Thyroid gland (tissue), 4 donors: Measurements from ENCODE around the gene POFUT1. TPM values are rescaled to one million over a fixed set of nuclear protein-coding genes. Genes with fewer than 3 reads are reported as not detected.

Experiments
- DNase-seq, 2 donors: peaks; one replicate each; pipeline ENCODE4 v3.0.0-alpha.2; 2019
- H3K27ac ChIP-seq, 3 donors: fragments of 200-600 bp; sonication (generic); 1 replicate in 2 of 3; 2 replicates in 1 of 3; pipeline ENCODE4 v1.5.1; 2016 to 2019; ENCODE audit warnings: mild to moderate bottlenecking in 1 of 3, moderate library complexity in 1 of 3
- H3K27me3 ChIP-seq: fragments of 200-600 bp; sonication (generic); one replicate; pipeline ENCODE4 v1.5.1; 2019
- H3K36me3 ChIP-seq, 2 donors: fragments of 200-600 bp; sonication (generic); one replicate each; pipeline ENCODE4 v1.5.1; 2016 to 2019
- H3K4me1 ChIP-seq, 2 donors: fragments of 200-600 bp; sonication (generic); one replicate each; pipeline ENCODE4 v1.5.1; 2017 to 2019
- H3K4me3 ChIP-seq, 3 donors: fragments of 200-600 bp; sonication (generic); replicated peaks in 1 of 3; 1 replicate in 2 of 3; 2 replicates in 1 of 3; pipeline ENCODE4 v1.5.1; 2016; ENCODE audit warnings: mild to moderate bottlenecking in 1 of 3
- H3K9me3 ChIP-seq: fragments of 200-600 bp; sonication (generic); one replicate; pipeline ENCODE4 v1.5.1; 2017
- POLR2A ChIP-seq, 2 donors: fragments of 450-650 bp; IDR thresholded peaks; one replicate each; pipeline ENCODE4 v1.6.1; 2017; ENCODE audit warnings: antibody characterized with exemption in 2 of 2, mild to moderate bottlenecking in 2 of 2, moderate library complexity in 1 of 2
- WGBS, 2 donors: methylation state at CpG; one replicate each; pipeline ENCODE4 v1.1.5; 2017; 5-methylcytosine and 5-hydroxymethylcytosine counted together
- intact Hi-C: fragments of 100-400 bp; cut with DNase I; formaldehyde crosslinking; loops from one replicate; pipeline ENCODE4 v1.15.1; 2023
- total RNA-seq, 4 donors: library from RNA; depleted of rRNA; stranded (reverse); fragments of >200 nt; gene quantifications; one replicate each; pipeline ENCODE4 v1.2.3, GENCODE V29; 2016
- TF ChIP-seq, protein P1 (sequence below), 6 experiments: fragments of 200-600 bp in 3 of 6; fragments of 450-650 bp in 3 of 6; sonication (generic) in 3 of 6; IDR thresholded peaks; one replicate each; pipeline ENCODE4 v1.5.1; 2016 to 2019; ENCODE audit warnings: antibody characterized with exemption in 6 of 6, mild to moderate bottlenecking in 2 of 6, inconsistent platforms in 1 of 6, moderate library complexity in 1 of 6

POFUT1 gene
- total RNA-seq, 4 donors from 2014 or later = 35.1 to 40.5 (median 38.5) TPM

GRCh38 chr20:32235331-32236047 is 27.8 kb downstream of the POFUT1 start:
- H3K4me1 ChIP-seq = peaks cover 29 to 38% of the 10 kb centered on the region in 2 donors
- peaks cover 20 to 29% of the 10 kb centered on the region in 2 donors for H3K36me3 ChIP-seq
- no peak for DNase-seq
- intact Hi-C loops = no loop called here
- TF ChIP-seq, protein P1, sequence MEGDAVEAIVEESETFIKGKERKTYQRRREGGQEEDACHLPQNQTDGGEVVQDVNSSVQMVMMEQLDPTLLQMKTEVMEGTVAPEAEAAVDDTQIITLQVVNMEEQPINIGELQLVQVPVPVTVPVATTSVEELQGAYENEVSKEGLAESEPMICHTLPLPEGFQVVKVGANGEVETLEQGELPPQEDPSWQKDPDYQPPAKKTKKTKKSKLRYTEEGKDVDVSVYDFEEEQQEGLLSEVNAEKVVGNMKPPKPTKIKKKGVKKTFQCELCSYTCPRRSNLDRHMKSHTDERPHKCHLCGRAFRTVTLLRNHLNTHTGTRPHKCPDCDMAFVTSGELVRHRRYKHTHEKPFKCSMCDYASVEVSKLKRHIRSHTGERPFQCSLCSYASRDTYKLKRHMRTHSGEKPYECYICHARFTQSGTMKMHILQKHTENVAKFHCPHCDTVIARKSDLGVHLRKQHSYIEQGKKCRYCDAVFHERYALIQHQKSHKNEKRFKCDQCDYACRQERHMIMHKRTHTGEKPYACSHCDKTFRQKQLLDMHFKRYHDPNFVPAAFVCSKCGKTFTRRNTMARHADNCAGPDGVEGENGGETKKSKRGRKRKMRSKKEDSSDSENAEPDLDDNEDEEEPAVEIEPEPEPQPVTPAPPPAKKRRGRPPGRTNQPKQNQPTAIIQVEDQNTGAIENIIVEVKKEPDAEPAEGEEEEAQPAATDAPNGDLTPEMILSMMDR (IDR thresholded peaks at IDR 0.05) = no peak
- TF ChIP-seq POLR2A (IDR thresholded peaks at IDR 0.05) = no peak
- no peak overlapping the region for H3K4me3 ChIP-seq
- H3K27me3 ChIP-seq = no peaks in the 10 kb centered on the region
- WGBS, 2 donors = 86 to 93% methylated on average over 6 of the region's 6 CpGs
- H3K9me3 ChIP-seq = no peaks in the 10 kb centered on the region
- no peak overlapping the region for H3K27ac ChIP-seq

DNA sequence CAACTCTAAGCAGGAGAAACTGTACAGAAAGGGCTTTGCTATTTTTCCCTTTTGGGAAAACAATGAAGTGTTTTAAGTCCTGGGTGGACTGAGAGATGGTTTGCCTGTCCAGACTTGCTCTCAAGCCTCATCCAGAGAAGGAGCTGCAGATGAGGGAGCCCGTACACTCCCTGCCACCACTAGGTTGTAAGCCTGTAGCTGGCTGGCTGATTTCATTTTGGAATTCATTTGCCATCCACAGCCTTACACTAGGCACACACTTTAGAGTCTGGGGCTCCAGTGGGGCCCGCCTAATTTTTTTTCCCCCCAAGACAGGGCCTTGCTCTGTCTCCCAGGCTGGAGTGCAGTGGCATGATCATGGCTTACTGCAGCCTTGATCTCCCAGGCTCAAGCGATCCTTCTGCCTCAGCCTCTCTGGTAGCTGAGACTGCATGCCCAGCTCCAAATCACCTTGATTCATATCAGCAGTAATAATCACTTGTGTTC is 28.4 kb downstream of the POFUT1 start:
- H3K36me3 ChIP-seq = peaks cover 20 to 24% of the 10 kb centered on the region in 2 donors

GRCh38 chr20:32236819-32237218 is 29.1 kb downstream of the POFUT1 start:
- 91 to 95% methylated on average over 2 of the region's 2 CpGs for WGBS, 2 donors
- intact Hi-C loops = no loop called here
- TF ChIP-seq, protein P1 (IDR thresholded peaks at IDR 0.05) = no peak
- TF ChIP-seq POLR2A (IDR thresholded peaks at IDR 0.05) = no peak
- Histone ChIP-seq H3K36me3 (peaks cover 20 to 21% of the 10 kb centered on the region in 2 donors), H3K27ac (no peak overlapping the region), H3K4me3 (no peak overlapping the region), H3K4me1 (peaks cover 29 to 43% of the 10 kb centered on the region in 2 donors), H3K9me3 (no peaks in the 10 kb centered on the region), H3K27me3 (no peaks in the 10 kb centered on the region)
- DNase-seq = no peak

More for the DNA sequence above, 28.4 kb downstream of the POFUT1 start:
- no peak for DNase-seq
- TF ChIP-seq, protein P1 (IDR thresholded peaks at IDR 0.05) = no peak
- no peak for TF ChIP-seq POLR2A (IDR thresholded peaks at IDR 0.05)
- intact Hi-C loops = no loop called here
- H3K4me1 ChIP-seq = peaks cover 29 to 42% of the 10 kb centered on the region in 2 donors
- no peaks in the 10 kb centered on the region for H3K9me3 ChIP-seq
- H3K4me3 ChIP-seq = no peak overlapping the region
- WGBS, 2 donors = 96 to 98% methylated on average over 3 of the region's 3 CpGs
- H3K27ac ChIP-seq = no peak overlapping the region
- no peaks in the 10 kb centered on the region for H3K27me3 ChIP-seq

- Histone ChIP-seq H3K4me1 (peaks cover 29 to 43% of the 10 kb centered on the region in 2 donors), H3K36me3 (peaks cover 17 to 21% of the 10 kb centered on the region in 2 donors), H3K27me3 (no peaks in the 10 kb centered on the region), H3K9me3 (no peaks in the 10 kb centered on the region), H3K4me3 (no peak overlapping the region), H3K27ac (peak overlapping the region in 1 of 3 donors; percentile 46)
- TF ChIP-seq, protein P1 (IDR thresholded peaks at IDR 0.05) = no peak
- no peak for TF ChIP-seq POLR2A (IDR thresholded peaks at IDR 0.05)
- peak in 1 of 2 donors; percentile 12 for DNase-seq
- intact Hi-C loops = no loop called here
- WGBS, 2 donors = 78 to 92% methylated on average over 6 of the region's 6 CpGs
Observed at GRCh38 chr20:32237419-32237818, 29.7 kb downstream of the POFUT1 start.
